K562 (cell line): ENCODE data around the gene ADGRA1. TPM values are rescaled to one million over a fixed set of nuclear protein-coding genes. Genes with fewer than 3 reads are reported as not detected.

Source experiments
- ATAC-seq: fragments of 200-7000 bp; cut with Tn5 transposase; 3 replicates; pipeline ENCODE4 v1.9.1; 2020; ENCODE audit warnings: moderate library complexity
- BruUV-seq: library from RNA; stranded (reverse); fragments of 400-500 nt; replicated peaks from 2 replicates; lab custom pipeline; 2021; lab: Mats Ljungman, UMichigan
- CTCF ChIA-PET: fragments of 300-600 bp; formaldehyde crosslinking; extraction: SDS; loops from one replicate; lab custom pipeline; 2021; ENCODE audit warnings: low intra/inter-chr PET ratio; lab: Yijun Ruan, JAX
- POLR2A ChIA-PET: fragments of 300-600, 350-650 bp; sonication (Branson Sonifier 250); formaldehyde crosslinking; extraction: SDS; loops from one replicate; lab custom pipeline; 2021; ENCODE audit warnings: antibody characterized with exemption, inconsistent platforms; lab: Yijun Ruan, JAX
- DNase-seq, 4 experiments: peaks; one replicate each; pipeline versions ENCODE4 v3.0.0 to v3.0.0-alpha.2; 2011 to 2018; ENCODE audit warnings: low spot score in 3 of 4, mixed read lengths in 3 of 4; ENCODE audit errors: extremely low read depth in 1 of 4
- FAIRE-seq: peaks from 2 replicates; lab custom pipeline; 2011; peaks lifted over from hg19 to GRCh38; lab: Jason Lieb, UNC
- H2AFZ ChIP-seq: 2 replicates; pipeline ENCODE4 v1.6.0; 2011; ENCODE audit warnings: low read depth, low read length, control low read depth, inconsistent platforms
- H3K27ac ChIP-seq: fragments of 200-600 bp; 3 replicates; pipeline ENCODE4 v1.8.0; 2011; ENCODE audit warnings: low read depth, mild to moderate bottlenecking, control low read depth, inconsistent platforms, low read length, moderate library complexity, mixed read lengths; ENCODE audit errors: extremely low read depth
- H3K27me3 ChIP-seq, 2 experiments: fragments of 300-600 bp in 1 of 2; 2 replicates in 1 of 2; 3 replicates in 1 of 2; pipeline versions ENCODE4 v1.6.0 to v1.8.0; 2011; ENCODE audit warnings: inconsistent platforms in 2 of 2, low read length in 2 of 2, mild to moderate bottlenecking in 1 of 2, mixed read lengths in 1 of 2, moderate library complexity in 1 of 2; ENCODE audit not compliant: control insufficient read depth in 2 of 2, insufficient read depth in 2 of 2
- H3K36me3 ChIP-seq: fragments of 300-600 bp; 3 replicates; pipeline ENCODE4 v1.8.0; 2011; ENCODE audit warnings: mild to moderate bottlenecking, low read length, inconsistent platforms; ENCODE audit not compliant: control insufficient read depth, insufficient read depth
- H3K4me1 ChIP-seq, 2 experiments: fragments of 200-600 bp in 1 of 2; replicated peaks in 1 of 2; 2 replicates in 1 of 2; 3 replicates in 1 of 2; pipeline versions ENCODE4 v1.5.1 to v1.8.0; 2011; ENCODE audit warnings: inconsistent platforms in 2 of 2, low read length in 2 of 2, mild to moderate bottlenecking in 1 of 2, mixed read lengths in 1 of 2, moderate library complexity in 1 of 2; ENCODE audit not compliant: control insufficient read depth in 2 of 2, insufficient read depth in 2 of 2
- H3K4me2 ChIP-seq: 2 replicates; pipeline ENCODE4 v1.6.1; 2011; ENCODE audit warnings: low read length, control low read depth, inconsistent platforms, mixed read lengths; ENCODE audit not compliant: insufficient read depth
- H3K4me3 ChIP-seq: fragments of 200-600 bp; sonication (generic), shearing (Covaris generic); 2 replicates; pipeline ENCODE4 v1.5.1; 2016; ENCODE audit warnings: control low read depth, inconsistent platforms
- H3K79me2 ChIP-seq: fragments of 200-600 bp; 3 replicates; pipeline ENCODE4 v1.8.0; 2011; ENCODE audit warnings: low read length, inconsistent platforms; ENCODE audit not compliant: control insufficient read depth, insufficient read depth
- H3K9ac ChIP-seq, 2 experiments: 2 replicates each; pipeline versions ENCODE4 v1.6.0 to v1.6.1; 2011; ENCODE audit warnings: low read depth in 2 of 2, low read length in 2 of 2, control low read depth in 1 of 2, inconsistent platforms in 1 of 2, mild to moderate bottlenecking in 1 of 2, mixed read lengths in 1 of 2; ENCODE audit not compliant: insufficient read depth in 1 of 2
- H3K9me1 ChIP-seq: one replicate; pipeline ENCODE4 v1.6.0; 2011; ENCODE audit warnings: inconsistent platforms, mild to moderate bottlenecking, low read length, moderate library complexity; ENCODE audit not compliant: control insufficient read depth, insufficient read depth
- H3K9me3 ChIP-seq: replicated peaks from 2 replicates; pipeline ENCODE4 v1.5.1; 2011; ENCODE audit warnings: low read depth, low read length, inconsistent platforms; ENCODE audit not compliant: control insufficient read depth, insufficient read depth
- H4K20me1 ChIP-seq: replicated peaks from 2 replicates; pipeline ENCODE4 v1.6.1; 2011; ENCODE audit warnings: low read length, inconsistent platforms, mixed read lengths; ENCODE audit not compliant: control insufficient read depth, insufficient read depth
- ASH1L ChIP-seq: fragments of 450-650 bp; IDR thresholded peaks from 2 replicates; pipeline ENCODE4 v1.6.1; 2018; ENCODE audit warnings: borderline replicate concordance, mild to moderate bottlenecking, low read depth; ENCODE audit not compliant: partially characterized antibody
- BHLHE40 ChIP-seq: IDR thresholded peaks from 2 replicates; pipeline ENCODE4 v1.6.1; 2011; ENCODE audit warnings: low read length, improper control_type of control experiment
- DIDO1 ChIP-seq: fragments of 450-650 bp; IDR thresholded peaks from 2 replicates; pipeline ENCODE4 v1.6.1; 2016; ENCODE audit warnings: low read depth, missing biosample characterization, missing genetic modification characterization
- FOSL1 ChIP-seq: fragments of 200-800 bp; sonication (Bioruptor generic); conservative IDR thresholded peaks from 2 replicates; pipeline ENCODE4 v1.6.1; 2016; ENCODE audit warnings: missing genetic modification characterization, missing compliant biosample characterization
- HSF4 ChIP-seq: fragments of 250-450 bp; sonication (Bioruptor Pico); IDR thresholded peaks from 2 replicates; pipeline ENCODE4 v2.1.2; 2022; ENCODE audit warnings: mild to moderate bottlenecking, moderate library complexity, borderline replicate concordance
- KAT2B ChIP-seq: IDR thresholded peaks from one replicate; pipeline ENCODE4 v1.6.1; 2012; ENCODE audit warnings: low read depth, mild to moderate bottlenecking, control low read depth, inconsistent platforms, low read length, moderate library complexity
- MCM2 ChIP-seq: fragments of 450-650 bp; IDR thresholded peaks from 2 replicates; pipeline ENCODE4 v1.6.1; 2017; ENCODE audit warnings: low read depth, mild to moderate bottlenecking
- ZNF263 ChIP-seq: sonication (generic); formaldehyde crosslinking; IDR thresholded peaks from 2 replicates; pipeline ENCODE4 v1.8.0; 2022; ENCODE audit warnings: mild to moderate bottlenecking, missing genetic modification reagents, borderline replicate concordance
- WGBS: fragments of 100-300 bp; shearing (Covaris generic); methylation state at CpG from one replicate; pipeline ENCODE4 v1.1.6; 2016; ENCODE audit warnings: low coverage, mixed read lengths; ENCODE audit not compliant: insufficient coverage; ENCODE audit errors: missing lambda C conversion rate; 5-methylcytosine and 5-hydroxymethylcytosine counted together
- in situ Hi-C: fragments of 300-500 bp; cut with MboI; formaldehyde crosslinking; loops from 4 replicates; pipeline ENCODE4 v1.15.0; 2018; ENCODE audit warnings: inconsistent platforms, mixed read lengths
- intact Hi-C: fragments of 100-400 bp; cut with micrococcal nuclease; formaldehyde crosslinking; loops from 2 replicates; pipeline ENCODE4 v1.14.2; 2022
- polyA plus RNA-seq, 8 experiments: library from polyadenylated mRNA; depleted of rRNA in 4 of 8; stranded (reverse) in 5 of 8; unstranded in 3 of 8; fragments of >200 nt; fragmentation: Nextera tagmentation in 2 of 8; fragmentation: Illumina TruSeq in 1 of 8; extraction: Ambion mirVana in 2 of 8; extraction: Trizol in 1 of 8; gene quantifications; 2 replicates each; pipeline versions ENCODE4 v1.2.1 to v1.2.3, GENCODE V29; 2011 to 2014; ENCODE audit warnings: inconsistent platforms in 1 of 8, missing spikeins in 1 of 8
- total RNA-seq, 7 experiments: library from RNA; depleted of rRNA in 6 of 7; stranded (reverse); fragments of >200 nt in 6 of 7; fragmentation: Illumina TruSeq in 2 of 7; extraction: Trizol in 2 of 7; gene quantifications; 2 replicates each; pipeline versions ENCODE4 v1.2.1 to v1.2.3, GENCODE V29; 2011 to 2021; ENCODE audit warnings: low replicate concordance in 1 of 7
- TF ChIP-seq, protein P1 (sequence below): sonication (generic); formaldehyde crosslinking; IDR thresholded peaks from 2 replicates; pipeline ENCODE4 v1.8.1; 2023; ENCODE audit warnings: mild to moderate bottlenecking, missing genetic modification reagents
- TF ChIP-seq, protein P2 (sequence below): fragments of 450-650 bp; IDR thresholded peaks from 2 replicates; pipeline ENCODE4 v1.6.1; 2018; ENCODE audit warnings: mild to moderate bottlenecking, low read depth; ENCODE audit not compliant: partially characterized antibody

The ADGRA1 gene
- total and polyA plus RNA-seq, 9 of the 15 experiments (the other 6 are each of a cell fraction or from before 2014, with no cell fraction given), result not detected

DNA sequence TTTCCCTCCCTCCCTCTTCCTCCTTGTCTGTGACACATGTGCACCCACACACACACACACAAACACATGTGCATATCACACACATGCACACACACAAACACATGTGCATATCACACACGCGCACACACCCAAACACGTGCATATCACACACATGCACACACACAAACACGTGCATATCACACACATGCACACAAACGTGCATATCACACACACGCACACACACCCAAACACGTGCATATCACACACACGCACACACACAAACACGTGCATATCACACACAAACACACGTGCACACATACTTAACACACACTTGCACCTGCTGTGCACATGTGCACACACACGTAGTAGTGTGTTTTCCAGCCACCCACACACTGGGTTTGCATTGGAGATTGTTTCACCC, 42.9 kb downstream of the ADGRA1 start (continued):
- TF ChIP-seq, protein P1, sequence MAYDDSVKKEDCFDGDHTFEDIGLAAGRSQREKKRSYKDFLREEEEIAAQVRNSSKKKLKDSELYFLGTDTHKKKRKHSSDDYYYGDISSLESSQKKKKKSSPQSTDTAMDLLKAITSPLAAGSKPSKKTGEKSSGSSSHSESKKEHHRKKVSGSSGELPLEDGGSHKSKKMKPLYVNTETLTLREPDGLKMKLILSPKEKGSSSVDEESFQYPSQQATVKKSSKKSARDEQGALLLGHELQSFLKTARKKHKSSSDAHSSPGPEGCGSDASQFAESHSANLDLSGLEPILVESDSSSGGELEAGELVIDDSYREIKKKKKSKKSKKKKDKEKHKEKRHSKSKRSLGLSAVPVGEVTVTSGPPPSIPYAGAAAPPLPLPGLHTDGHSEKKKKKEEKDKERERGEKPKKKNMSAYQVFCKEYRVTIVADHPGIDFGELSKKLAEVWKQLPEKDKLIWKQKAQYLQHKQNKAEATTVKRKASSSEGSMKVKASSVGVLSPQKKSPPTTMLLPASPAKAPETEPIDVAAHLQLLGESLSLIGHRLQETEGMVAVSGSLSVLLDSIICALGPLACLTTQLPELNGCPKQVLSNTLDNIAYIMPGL (CRISPR knock-in tag), result no peak
- 0 out of 2 replicates have a peak, but pooled peaks have one; percentile 11 for TF ChIP-seq BHLHE40
- TF ChIP-seq KAT2B, result no peak
- TF ChIP-seq, protein P2, sequence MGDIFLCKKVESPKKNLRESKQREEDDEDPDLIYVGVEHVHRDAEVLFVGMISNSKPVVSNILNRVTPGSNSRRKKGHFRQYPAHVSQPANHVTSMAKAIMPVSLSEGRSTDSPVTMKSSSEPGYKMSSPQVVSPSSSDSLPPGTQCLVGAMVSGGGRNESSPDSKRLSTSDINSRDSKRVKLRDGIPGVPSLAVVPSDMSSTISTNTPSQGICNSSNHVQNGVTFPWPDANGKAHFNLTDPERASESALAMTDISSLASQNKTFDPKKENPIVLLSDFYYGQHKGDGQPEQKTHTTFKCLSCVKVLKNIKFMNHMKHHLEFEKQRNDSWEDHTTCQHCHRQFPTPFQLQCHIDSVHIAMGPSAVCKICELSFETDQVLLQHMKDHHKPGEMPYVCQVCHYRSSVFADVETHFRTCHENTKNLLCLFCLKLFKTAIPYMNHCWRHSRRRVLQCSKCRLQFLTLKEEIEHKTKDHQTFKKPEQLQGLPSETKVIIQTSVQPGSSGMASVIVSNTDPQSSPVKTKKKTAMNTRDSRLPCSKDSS, result no peak
- TF ChIP-seq FOSL1 (tag), result no peak

DNA sequence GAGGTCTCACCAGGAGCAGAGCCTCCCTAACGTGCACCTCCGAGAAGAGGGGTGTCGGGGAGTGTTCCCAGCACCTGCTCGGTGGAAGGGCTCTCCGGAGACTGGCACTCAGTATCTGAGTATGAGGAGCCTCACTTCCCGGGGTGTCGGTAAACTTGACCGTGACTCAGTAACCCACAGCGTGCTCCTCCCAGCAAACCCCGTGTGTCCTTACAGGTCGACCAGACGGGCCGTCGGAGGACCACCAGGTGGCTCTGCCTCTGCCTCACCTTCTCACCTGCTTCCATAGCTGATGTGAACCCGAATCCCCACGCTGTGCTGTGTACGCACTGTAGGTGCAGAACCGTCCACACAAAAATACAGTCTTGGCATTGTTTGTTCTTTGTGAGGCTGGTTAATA, 43.3 kb downstream of the ADGRA1 start:
- no peak overlapping the region for H3K4me2 ChIP-seq
- in situ Hi-C loops, result no loop called here
- DNase-seq (no peak), FAIRE-seq (no peak)
- no peaks in the 10 kb centered on the region for H3K79me2 ChIP-seq
- no peaks in the 10 kb centered on the region for H3K36me3 ChIP-seq
- BruUV-seq, result no TSS peak
- H3K9me1 ChIP-seq, result no peaks in the 10 kb centered on the region
- H3K9me3 ChIP-seq, result no peaks in the 10 kb centered on the region
- CTCF ChIA-PET, result no interaction called here
- TF ChIP-seq HSF4 (CRISPR knock-in tag) (no peak), ZNF263 (CRISPR knock-in tag) (no peak), DIDO1 (no peak), ASH1L (no peak), MCM2 (no peak)
- TF ChIP-seq, all 486 proteins: peak for 0
- POLR2A ChIA-PET, result no interaction called here
- ATAC-seq, result no peak
- intact Hi-C loops, result no loop called here
- no peaks in the 10 kb centered on the region for H4K20me1 ChIP-seq
- H3K4me1 ChIP-seq, result peaks cover 0 to 28% of the 10 kb centered on the region in 2 experiments; a peak in 3 of 5 replicates
- no peak overlapping the region for H2AFZ ChIP-seq
- WGBS, result 6% methylated on average over 15 of the region's 18 CpGs
- H3K27ac ChIP-seq, result no peak overlapping the region
- H3K4me3 ChIP-seq, result no peak overlapping the region
- peaks cover 0 to 26% of the 10 kb centered on the region in 2 experiments; a peak in 3 of 5 replicates for H3K27me3 ChIP-seq
- no peak overlapping the region for H3K9ac ChIP-seq
